ENCODE results near the gene USP47. TPM values are rescaled to one million over a fixed set of nuclear protein-coding genes. Genes with fewer than 3 reads are reported as not detected.
A peak's percentile ranks its signal among the peaks of the same experiment; 100 is the strongest.

The USP47 gene
- total RNA-seq, 1 experiment from 2014 or later, result 39.2 TPM

DNA sequence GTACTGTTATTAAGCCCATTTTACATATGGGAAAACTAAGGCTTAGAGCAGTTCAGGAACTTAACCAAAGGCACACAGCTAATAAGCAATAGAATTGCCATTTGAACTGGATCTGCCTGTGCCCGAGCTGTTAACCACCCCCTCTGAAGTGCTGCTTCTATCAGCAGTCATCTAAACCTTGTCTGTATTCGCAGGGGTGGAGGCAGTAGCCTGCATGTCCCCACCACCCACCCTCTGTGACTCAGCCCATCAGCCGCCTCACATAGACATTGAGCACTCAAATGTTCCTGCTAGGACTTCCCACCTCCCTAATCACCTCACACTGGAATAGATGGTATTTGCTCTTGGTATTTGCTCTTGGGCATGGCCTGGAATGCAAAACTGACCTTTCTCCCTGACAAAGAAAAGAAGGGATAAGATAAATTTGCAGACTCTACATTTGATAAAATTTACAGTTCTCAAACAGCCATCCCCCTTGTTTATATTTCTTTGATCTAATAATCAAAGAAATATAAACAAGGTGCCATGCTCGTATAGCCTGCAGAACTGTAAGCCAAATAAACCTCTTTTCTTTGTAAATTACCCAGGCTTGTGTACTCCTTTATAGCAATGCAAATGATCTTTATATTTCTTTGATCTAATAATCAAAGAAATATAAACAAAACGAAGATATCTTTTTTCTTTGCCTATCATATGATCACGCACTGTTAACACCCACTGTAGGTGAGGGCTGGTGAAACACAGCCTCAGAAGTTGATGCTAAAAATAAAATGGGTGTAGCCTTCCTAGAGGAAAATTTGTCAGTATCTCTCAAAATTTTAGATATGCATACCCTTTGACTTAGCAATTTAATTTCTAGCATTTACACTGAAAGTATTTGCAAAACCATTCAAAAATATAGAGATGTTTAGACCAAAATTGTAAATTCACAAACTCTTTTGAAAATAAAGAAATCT is 150.8 kb downstream of the USP47 start:
- Histone ChIP-seq H3K4me1 (ENCODE audit: control insufficient read depth, insufficient read depth, low read length) (peaks cover 29% of the 10 kb centered on the region), H3K27ac (ENCODE audit: low read length) (peak overlapping the region; percentile 36), H3K9me3 (ENCODE audit: control insufficient read depth, insufficient read depth, low read depth, low read length) (no peaks in the 10 kb centered on the region), H3K27me3 (ENCODE audit: control insufficient read depth, insufficient read depth, low read length) (no peaks in the 10 kb centered on the region), H3K36me3 (ENCODE audit: control insufficient read depth, insufficient read depth, low read length) (no peaks in the 10 kb centered on the region), H3K4me3 (ENCODE audit: low read depth in 2 of 2, low read length in 2 of 2) (no peak overlapping the region)
- POLR2A ChIA-PET, result no interaction called here
- in situ Hi-C loops (cut with HindIII; ENCODE audit: low pct_unique_long_range_greater_than_20kb, low sequenced_read_pairs), result no loop called here
- ATAC-seq (peak; percentile 49; the same call in 1 of the 2 replicates), DNase-seq (ENCODE audit: low read depth, low spot score) (no peak)
- no TSS peak for BruUV-seq (replicated peaks)
- intact Hi-C loops (cut with micrococcal nuclease; ENCODE audit: unreplicated experiment), result no loop called here
- TF ChIP-seq, protein P1, sequence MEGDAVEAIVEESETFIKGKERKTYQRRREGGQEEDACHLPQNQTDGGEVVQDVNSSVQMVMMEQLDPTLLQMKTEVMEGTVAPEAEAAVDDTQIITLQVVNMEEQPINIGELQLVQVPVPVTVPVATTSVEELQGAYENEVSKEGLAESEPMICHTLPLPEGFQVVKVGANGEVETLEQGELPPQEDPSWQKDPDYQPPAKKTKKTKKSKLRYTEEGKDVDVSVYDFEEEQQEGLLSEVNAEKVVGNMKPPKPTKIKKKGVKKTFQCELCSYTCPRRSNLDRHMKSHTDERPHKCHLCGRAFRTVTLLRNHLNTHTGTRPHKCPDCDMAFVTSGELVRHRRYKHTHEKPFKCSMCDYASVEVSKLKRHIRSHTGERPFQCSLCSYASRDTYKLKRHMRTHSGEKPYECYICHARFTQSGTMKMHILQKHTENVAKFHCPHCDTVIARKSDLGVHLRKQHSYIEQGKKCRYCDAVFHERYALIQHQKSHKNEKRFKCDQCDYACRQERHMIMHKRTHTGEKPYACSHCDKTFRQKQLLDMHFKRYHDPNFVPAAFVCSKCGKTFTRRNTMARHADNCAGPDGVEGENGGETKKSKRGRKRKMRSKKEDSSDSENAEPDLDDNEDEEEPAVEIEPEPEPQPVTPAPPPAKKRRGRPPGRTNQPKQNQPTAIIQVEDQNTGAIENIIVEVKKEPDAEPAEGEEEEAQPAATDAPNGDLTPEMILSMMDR (IDR thresholded peaks at IDR 0.05), result no peak
- TF ChIP-seq POLR2AphosphoS5 (IDR thresholded peaks at IDR 0.05; ENCODE audit: low read depth, low read length) (no peak), SIN3A (IDR thresholded peaks at IDR 0.05; ENCODE audit: borderline replicate concordance, insufficient read depth, low read depth, low read length) (no peak), TCF7L2 (IDR thresholded peaks at IDR 0.05; ENCODE audit: low read depth, low read length) (peak; percentile 63; the same call in 1 of the 2 replicates)
- TF ChIP-seq, protein P2, sequence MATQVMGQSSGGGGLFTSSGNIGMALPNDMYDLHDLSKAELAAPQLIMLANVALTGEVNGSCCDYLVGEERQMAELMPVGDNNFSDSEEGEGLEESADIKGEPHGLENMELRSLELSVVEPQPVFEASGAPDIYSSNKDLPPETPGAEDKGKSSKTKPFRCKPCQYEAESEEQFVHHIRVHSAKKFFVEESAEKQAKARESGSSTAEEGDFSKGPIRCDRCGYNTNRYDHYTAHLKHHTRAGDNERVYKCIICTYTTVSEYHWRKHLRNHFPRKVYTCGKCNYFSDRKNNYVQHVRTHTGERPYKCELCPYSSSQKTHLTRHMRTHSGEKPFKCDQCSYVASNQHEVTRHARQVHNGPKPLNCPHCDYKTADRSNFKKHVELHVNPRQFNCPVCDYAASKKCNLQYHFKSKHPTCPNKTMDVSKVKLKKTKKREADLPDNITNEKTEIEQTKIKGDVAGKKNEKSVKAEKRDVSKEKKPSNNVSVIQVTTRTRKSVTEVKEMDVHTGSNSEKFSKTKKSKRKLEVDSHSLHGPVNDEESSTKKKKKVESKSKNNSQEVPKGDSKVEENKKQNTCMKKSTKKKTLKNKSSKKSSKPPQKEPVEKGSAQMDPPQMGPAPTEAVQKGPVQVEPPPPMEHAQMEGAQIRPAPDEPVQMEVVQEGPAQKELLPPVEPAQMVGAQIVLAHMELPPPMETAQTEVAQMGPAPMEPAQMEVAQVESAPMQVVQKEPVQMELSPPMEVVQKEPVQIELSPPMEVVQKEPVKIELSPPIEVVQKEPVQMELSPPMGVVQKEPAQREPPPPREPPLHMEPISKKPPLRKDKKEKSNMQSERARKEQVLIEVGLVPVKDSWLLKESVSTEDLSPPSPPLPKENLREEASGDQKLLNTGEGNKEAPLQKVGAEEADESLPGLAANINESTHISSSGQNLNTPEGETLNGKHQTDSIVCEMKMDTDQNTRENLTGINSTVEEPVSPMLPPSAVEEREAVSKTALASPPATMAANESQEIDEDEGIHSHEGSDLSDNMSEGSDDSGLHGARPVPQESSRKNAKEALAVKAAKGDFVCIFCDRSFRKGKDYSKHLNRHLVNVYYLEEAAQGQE (IDR thresholded peaks at IDR 0.05; ENCODE audit: insufficient read depth in 1 of 2, low read depth in 2 of 2, low read length in 1 of 2), result no peak
- CTCF ChIA-PET, result interaction anchor here (1.4 kb wide), 1 partner anchor 26 kb away, joined by 3 read pairs; no protein-coding TSS in a partner anchor

DNA sequence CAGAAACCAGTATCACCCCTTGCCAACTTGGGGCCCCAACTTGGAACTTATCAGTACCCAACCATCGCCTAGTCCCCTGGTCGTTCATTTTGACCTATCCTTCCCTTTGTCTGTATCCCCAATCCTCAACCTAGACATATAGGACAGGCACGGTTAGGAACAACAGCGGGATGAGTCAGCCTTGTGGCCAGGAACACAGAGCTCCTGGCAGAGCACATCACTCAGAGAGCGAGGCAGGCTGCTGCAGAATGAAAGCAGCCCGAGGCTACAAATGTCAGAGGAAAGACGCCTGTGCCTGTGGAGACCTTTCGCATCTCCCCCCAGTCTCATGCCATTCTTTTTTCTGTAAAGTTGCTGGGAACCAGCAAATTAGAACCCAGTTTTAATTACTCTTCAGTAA is 152.1 kb downstream of the USP47 start:
- Histone ChIP-seq H3K9me3 (ENCODE audit: control insufficient read depth, insufficient read depth, low read depth, low read length) (no peaks in the 10 kb centered on the region), H3K27me3 (ENCODE audit: control insufficient read depth, insufficient read depth, low read length) (no peaks in the 10 kb centered on the region), H3K36me3 (ENCODE audit: control insufficient read depth, insufficient read depth, low read length) (no peaks in the 10 kb centered on the region), H3K27ac (ENCODE audit: low read length) (peak overlapping the region; percentile 80), H3K4me1 (ENCODE audit: control insufficient read depth, insufficient read depth, low read length) (peaks cover 21% of the 10 kb centered on the region), H3K4me3 (ENCODE audit: low read depth in 2 of 2, low read length in 2 of 2) (peak overlapping the region in 1 of 2 experiments; percentile 14; a peak in 1 of 4 replicates)
- ChIA-PET POLR2A (no interaction called here), CTCF (interaction anchor here (0.6 to 1.4 kb wide), 3 partner anchors 17 to 28 kb away, joined by 3 to 9 read pairs (median 4); no protein-coding TSS in a partner anchor)
- BruUV-seq (replicated peaks), result no TSS peak
- no peak for DNase-seq (ENCODE audit: low read depth, low spot score)
- intact Hi-C loops (cut with micrococcal nuclease; ENCODE audit: unreplicated experiment) (no loop called here), in situ Hi-C loops (cut with HindIII; ENCODE audit: low pct_unique_long_range_greater_than_20kb, low sequenced_read_pairs) (no loop called here)
- peak; percentile 93 for ATAC-seq
- TF ChIP-seq, protein P1 (IDR thresholded peaks at IDR 0.05), result no peak
- no peak for TF ChIP-seq TCF7L2 (IDR thresholded peaks at IDR 0.05; ENCODE audit: low read depth, low read length)
- TF ChIP-seq POLR2AphosphoS5 (IDR thresholded peaks at IDR 0.05; ENCODE audit: low read depth, low read length), result no peak
- TF ChIP-seq, protein P2 (IDR thresholded peaks at IDR 0.05; ENCODE audit: insufficient read depth in 1 of 2, low read depth in 2 of 2, low read length in 1 of 2), result no peak
- no peak for TF ChIP-seq SIN3A (IDR thresholded peaks at IDR 0.05; ENCODE audit: borderline replicate concordance, insufficient read depth, low read depth, low read length)

All from Panc1 (cell line).